HepG2 (cell line): ENCODE results near the gene UCK2. TPM values are rescaled to one million over a fixed set of nuclear protein-coding genes. Genes with fewer than 3 reads are reported as not detected.
A peak's percentile ranks its signal among the peaks of the same experiment; 100 is the strongest.

Source experiments
- ATAC-seq: fragments of 200-7000 bp; cut with Tn5 transposase; 3 replicates; pipeline ENCODE4 v1.9.1; 2020; ENCODE audit warnings: mild to moderate bottlenecking, moderate library complexity
- BruUV-seq: library from RNA; stranded (reverse); fragments of 400-500 nt; replicated peaks from 2 replicates; lab custom pipeline; 2021; lab: Mats Ljungman, UMichigan
- CTCF ChIA-PET: fragments of 300-600 bp; formaldehyde crosslinking; extraction: SDS; loops from one replicate; lab custom pipeline; 2021; ENCODE audit warnings: low total read pairs, inconsistent platforms, low intra/inter-chr PET ratio; lab: Yijun Ruan, JAX
- POLR2A ChIA-PET: fragments of 350-600 bp; sonication (Branson Sonifier 250); formaldehyde crosslinking; loops from one replicate; lab custom pipeline; 2020; ENCODE audit warnings: antibody characterized with exemption, inconsistent platforms; lab: Yijun Ruan, JAX
- DNase-seq: peaks from one replicate; pipeline ENCODE4 v3.0.0-alpha.2; 2015; ENCODE audit warnings: low spot score
- FAIRE-seq: peaks from 3 replicates; lab custom pipeline; 2011; peaks lifted over from hg19 to GRCh38; lab: Jason Lieb, UNC
- H2AFZ ChIP-seq: one replicate; pipeline ENCODE4 v1.6.1; 2011; ENCODE audit warnings: low read length, inconsistent platforms
- H3K27ac ChIP-seq: fragments of 300-600 bp; 3 replicates; pipeline ENCODE4 v1.8.0; 2011; ENCODE audit warnings: mixed run types, mild to moderate bottlenecking, mixed read lengths, low read length, inconsistent platforms; ENCODE audit not compliant: insufficient read depth; ENCODE audit errors: extremely low read length
- H3K27me3 ChIP-seq, 2 experiments: fragments of 200-600 bp in 1 of 2; 2 replicates in 1 of 2; 3 replicates in 1 of 2; pipeline versions ENCODE4 v1.6.0 to v1.8.0; 2011; ENCODE audit warnings: low read length in 2 of 2, mild to moderate bottlenecking in 2 of 2, moderate library complexity in 2 of 2, inconsistent platforms in 1 of 2; ENCODE audit not compliant: insufficient read depth in 2 of 2, control insufficient read depth in 1 of 2
- H3K36me3 ChIP-seq, 2 experiments: fragments of 200-600 bp in 1 of 2; replicated peaks in 1 of 2; 2 replicates in 1 of 2; 3 replicates in 1 of 2; pipeline versions ENCODE4 v1.5.1 to v1.8.0; 2011; ENCODE audit warnings: low read length in 2 of 2, inconsistent platforms in 1 of 2; ENCODE audit not compliant: insufficient read depth in 2 of 2, control insufficient read depth in 1 of 2
- H3K4me1 ChIP-seq: 2 replicates; pipeline ENCODE4 v1.5.1; 2012; ENCODE audit warnings: low read length, inconsistent platforms; ENCODE audit not compliant: insufficient read depth
- H3K4me2 ChIP-seq: 2 replicates; pipeline ENCODE4 v1.6.0; 2011; ENCODE audit warnings: low read depth, low read length, inconsistent platforms
- H3K4me3 ChIP-seq, 3 experiments: fragments of 200-600 bp in 1 of 3; sonication (generic), shearing (Covaris generic) in 1 of 3; replicated peaks in 1 of 3; 2 replicates each; pipeline ENCODE4 v1.5.1; 2011 to 2016; ENCODE audit warnings: low read length in 3 of 3, inconsistent platforms in 2 of 3, low read depth in 2 of 3, mild to moderate bottlenecking in 2 of 3, control low read depth in 1 of 3, mixed read lengths in 1 of 3; ENCODE audit not compliant: insufficient read depth in 1 of 3
- H3K79me2 ChIP-seq: one replicate; pipeline ENCODE4 v1.6.1; 2011; ENCODE audit warnings: low read length, inconsistent platforms; ENCODE audit not compliant: insufficient read depth
- H3K9ac ChIP-seq: 2 replicates; pipeline ENCODE4 v1.6.0; 2011; ENCODE audit warnings: mild to moderate bottlenecking, low read depth, low read length, inconsistent platforms; ENCODE audit not compliant: insufficient read depth
- H3K9me3 ChIP-seq: 2 replicates; pipeline ENCODE4 v1.5.1; 2012; ENCODE audit warnings: mild to moderate bottlenecking, low read length
- H4K20me1 ChIP-seq: 2 replicates; pipeline ENCODE4 v1.6.0; 2011; ENCODE audit warnings: inconsistent platforms, mild to moderate bottlenecking, low read length, moderate library complexity; ENCODE audit not compliant: insufficient read depth
- CEBPB ChIP-seq: IDR thresholded peaks from 2 replicates; pipeline ENCODE4 v1.6.1; 2011; ENCODE audit warnings: low read depth, low read length, improper control_type of control experiment, borderline replicate concordance
- EHMT2 ChIP-seq: fragments of 200-600 bp; sonication (generic); IDR thresholded peaks from 2 replicates; pipeline ENCODE4 v1.7.0; 2017; ENCODE audit warnings: antibody characterized with exemption, low read depth, low read length, borderline replicate concordance
- HMGA1 ChIP-seq: sonication (generic); formaldehyde crosslinking; conservative IDR thresholded peaks from 2 replicates; pipeline ENCODE4 v1.4.0; 2020; ENCODE audit warnings: missing genetic modification reagents
- KDM4B ChIP-seq: sonication (generic); formaldehyde crosslinking; IDR thresholded peaks from 2 replicates; pipeline ENCODE4 v1.4.0; 2020; ENCODE audit warnings: missing genetic modification reagents
- KLF9 ChIP-seq: IDR thresholded peaks from 2 replicates; pipeline ENCODE4 v1.6.1; 2016; ENCODE audit warnings: low read depth
- MIER2 ChIP-seq: IDR thresholded peaks from 2 replicates; pipeline ENCODE4 v1.6.1; 2016; ENCODE audit warnings: missing biosample characterization, missing genetic modification reagents
- PATZ1 ChIP-seq: sonication (generic); formaldehyde crosslinking; IDR thresholded peaks from 2 replicates; pipeline ENCODE4 v1.4.0; 2020; ENCODE audit warnings: missing genetic modification reagents
- POLR2AphosphoS5 ChIP-seq: IDR thresholded peaks from 2 replicates; pipeline ENCODE4 v1.6.1; 2012; ENCODE audit warnings: low read depth, low read length
- RELA ChIP-seq: sonication (generic); formaldehyde crosslinking; IDR thresholded peaks from 2 replicates; pipeline ENCODE4 v1.4.0; 2020; ENCODE audit warnings: missing genetic modification reagents
- WIZ ChIP-seq: sonication (generic); formaldehyde crosslinking; IDR thresholded peaks from 2 replicates; pipeline ENCODE4 v1.5.1; 2020; ENCODE audit warnings: mild to moderate bottlenecking, missing genetic modification reagents
- ZNF207 ChIP-seq: fragments of 450-650 bp; IDR thresholded peaks from 2 replicates; pipeline ENCODE4 v1.6.1; 2016; ENCODE audit warnings: antibody characterized with exemption, borderline replicate concordance
- ZNF350 ChIP-seq: sonication (generic); formaldehyde crosslinking; IDR thresholded peaks from 2 replicates; pipeline ENCODE4 v1.4.0; 2020; ENCODE audit warnings: mild to moderate bottlenecking, low read depth, missing genetic modification reagents, borderline replicate concordance
- ZNF546 ChIP-seq: sonication (generic); formaldehyde crosslinking; conservative IDR thresholded peaks from 2 replicates; pipeline ENCODE4 v1.8.1; 2023; ENCODE audit warnings: mild to moderate bottlenecking, missing genetic modification reagents
- ZNF589 ChIP-seq: sonication (generic); formaldehyde crosslinking; conservative IDR thresholded peaks from 2 replicates; pipeline ENCODE4 v1.8.0; 2022; ENCODE audit warnings: mild to moderate bottlenecking, moderate library complexity, missing genetic modification reagents
- ZNF792 ChIP-seq: IDR thresholded peaks from 2 replicates; pipeline ENCODE4 v1.6.1; 2016
- WGBS: methylation state at CpG from one replicate; pipeline ENCODE4 v1.1.6; 2017; ENCODE audit warnings: low lambda C conversion rate; 5-methylcytosine and 5-hydroxymethylcytosine counted together
- in situ Hi-C: cut with HindIII; loops from 2 replicates; pipeline ENCODE4 v1.10.0; 2017; ENCODE audit warnings: low pct_unique_long_range_greater_than_20kb; ENCODE audit not compliant: extremely low pct_ligation_motif_present
- intact Hi-C: fragments of 100-400 bp; cut with micrococcal nuclease; formaldehyde crosslinking; loops from one replicate; pipeline ENCODE4 v1.10.0; 2022; ENCODE audit not compliant: unreplicated experiment
- polyA plus RNA-seq, 8 experiments: library from polyadenylated mRNA; depleted of rRNA in 3 of 8; stranded (reverse) in 7 of 8; unstranded in 1 of 8; fragments of >200 nt; fragmentation: Illumina TruSeq in 4 of 8; extraction: Trizol in 4 of 8; gene quantifications; 2 replicates each; pipeline versions ENCODE4 v1.2.1 to v1.2.3, GENCODE V29; 2011 to 2016; ENCODE audit warnings: low read depth in 4 of 8, missing spikeins in 1 of 8, mixed read lengths in 1 of 8; ENCODE audit not compliant: insufficient read depth in 1 of 8
- total RNA-seq, 5 experiments: library from RNA; depleted of rRNA; stranded (reverse); fragments of >200 nt; fragmentation: Illumina TruSeq; extraction: Trizol; gene quantifications; 2 replicates each; pipeline ENCODE4 v1.2.3, GENCODE V29; 2016; ENCODE audit warnings: low read depth in 1 of 5

Gene UCK2
- total and polyA plus RNA-seq, 2 of the 13 experiments (the other 11 are each of a cell fraction or from before 2014, with no cell fraction given) = 64.3 to 78.0 TPM

- POLR2A ChIA-PET = no interaction called here
Measured at GRCh38 chr1:165947797-165948455, 120.5 kb downstream of the UCK2 start.

GRCh38 chr1:165949335-165950130 lies 122.1 kb downstream of the UCK2 start:
- ChIA-PET POLR2A (no interaction called here), CTCF (no interaction called here)
- Histone ChIP-seq H3K9me3 (no peaks in the 10 kb centered on the region), H3K4me3 (no peak overlapping the region), H3K27ac (no peak overlapping the region), H3K27me3 (no peaks in the 10 kb centered on the region), H2AFZ (no peak overlapping the region), H3K36me3 (no peaks in the 10 kb centered on the region), H3K4me1 (no peaks in the 10 kb centered on the region), H3K4me2 (no peak overlapping the region), H3K79me2 (no peaks in the 10 kb centered on the region), H3K9ac (no peak overlapping the region), H4K20me1 (no peaks in the 10 kb centered on the region)
- 46% methylated on average over 6 of the region's 6 CpGs for WGBS
- no TSS peak for BruUV-seq
- peak; percentile 70 for ATAC-seq
- no peak for DNase-seq
- in situ Hi-C loops (no loop called here), intact Hi-C loops (no loop called here)
- no peak for FAIRE-seq
- TF ChIP-seq POLR2AphosphoS5 = no peak
- no peak for TF ChIP-seq ZNF350 (CRISPR knock-in tag)
- no peak for TF ChIP-seq KDM4B
- no peak for TF ChIP-seq HMGA1 (CRISPR knock-in tag)
- TF ChIP-seq KLF9 = no peak
- TF ChIP-seq PATZ1 (CRISPR knock-in tag) = 0 out of 2 replicates have a peak, but pooled peaks have one; percentile 30
- no peak for TF ChIP-seq ZNF792
- no peak for TF ChIP-seq ZNF207
- TF ChIP-seq RELA (CRISPR knock-in tag) = no peak
- TF ChIP-seq MIER2 (CRISPR knock-in tag) = peak; percentile 95
- TF ChIP-seq EHMT2 = peak; percentile 70; the same call in 1 of the 2 replicates
- no peak for TF ChIP-seq ZNF546
- TF ChIP-seq WIZ (CRISPR knock-in tag) = peak; percentile 41; the same call in 1 of the 2 replicates

More at GRCh38 chr1:165947797-165948455, 120.5 kb downstream of the UCK2 start:
- DNase-seq (no peak), ATAC-seq (no peak), FAIRE-seq (no peak)
- 31% methylated on average over 3 of the region's 6 CpGs for WGBS
- TF ChIP-seq ZNF589 = no peak
- peak; percentile 24; the same call in 1 of the 2 replicates for TF ChIP-seq CEBPB
- Histone ChIP-seq H3K36me3 (no peaks in the 10 kb centered on the region), H3K4me1 (no peaks in the 10 kb centered on the region), H4K20me1 (no peaks in the 10 kb centered on the region), H3K9ac (no peak overlapping the region), H3K79me2 (no peaks in the 10 kb centered on the region), H3K9me3 (no peaks in the 10 kb centered on the region), H3K4me3 (no peak overlapping the region), H3K27ac (no peak overlapping the region), H3K27me3 (no peaks in the 10 kb centered on the region), H2AFZ (no peak overlapping the region), H3K4me2 (no peak overlapping the region)
- intact Hi-C loops (no loop called here), in situ Hi-C loops (no loop called here)
- BruUV-seq = no TSS peak
- CTCF ChIA-PET = no interaction called here
